Neutrophil (primary cell): ENCODE results near the gene GRIK4.

Source experiments
- H3K27ac ChIP-seq: fragments of 200-600 bp; sonication (generic); 2 replicates; pipeline ENCODE4 v1.5.1; 2016; ENCODE audit warnings: mild to moderate bottlenecking, moderate library complexity
- H3K27me3 ChIP-seq: fragments of 200-600 bp; sonication (generic); 2 replicates; pipeline ENCODE4 v1.6.0; 2016; ENCODE audit warnings: mild to moderate bottlenecking
- H3K36me3 ChIP-seq: fragments of 200-600 bp; sonication (generic); 2 replicates; pipeline ENCODE4 v1.5.1; 2017
- H3K4me1 ChIP-seq, 2 experiments: fragments of 200-600 bp in 1 of 2; sonication (generic) in 1 of 2; 1 replicate in 1 of 2; 2 replicates in 1 of 2; pipeline versions ENCODE4 v1.5.1 to v1.6.1; 2013 to 2016; ENCODE audit warnings: low read depth in 1 of 2, low read length in 1 of 2, mild to moderate bottlenecking in 1 of 2, moderate library complexity in 1 of 2; ENCODE audit not compliant: control insufficient read depth in 1 of 2, insufficient read depth in 1 of 2
- H3K4me3 ChIP-seq, 2 experiments: fragments of 200-600 bp in 1 of 2; sonication (generic) in 1 of 2; 1 replicate in 1 of 2; 2 replicates in 1 of 2; pipeline ENCODE4 v1.5.1; 2013 to 2016; ENCODE audit warnings: low read depth in 1 of 2, low read length in 1 of 2, mild to moderate bottlenecking in 1 of 2, moderate library complexity in 1 of 2
- H3K9me3 ChIP-seq: fragments of 200-600 bp; sonication (generic); 2 replicates; pipeline ENCODE4 v1.5.1; 2016
- CTCF ChIP-seq: fragments of 200-600 bp; sonication (generic); IDR thresholded peaks from 2 replicates; pipeline ENCODE4 v1.5.1; 2016; ENCODE audit warnings: antibody characterized with exemption

Gene GRIK4

GRCh38 chr11:120646206-120646605, 134.7 kb downstream of the GRIK4 start:
- no peak overlapping the region for H3K4me3 ChIP-seq
- peaks cover 19% of the 10 kb centered on the region for H3K27me3 ChIP-seq
- no peak overlapping the region for H3K27ac ChIP-seq
- no peaks in the 10 kb centered on the region for H3K4me1 ChIP-seq
- H3K9me3 ChIP-seq: no peaks in the 10 kb centered on the region
- no peaks in the 10 kb centered on the region for H3K36me3 ChIP-seq
- no peak for TF ChIP-seq CTCF

GRCh38 chr11:120647681-120648080, 136.1 kb downstream of the GRIK4 start:
- no peak for TF ChIP-seq CTCF
- no peaks in the 10 kb centered on the region for H3K36me3 ChIP-seq
- H3K27ac ChIP-seq: no peak overlapping the region
- no peaks in the 10 kb centered on the region for H3K9me3 ChIP-seq
- H3K4me1 ChIP-seq: no peaks in the 10 kb centered on the region
- H3K27me3 ChIP-seq: peaks cover 19% of the 10 kb centered on the region
- H3K4me3 ChIP-seq: no peak overlapping the region

- H3K27me3 ChIP-seq: peaks cover 19% of the 10 kb centered on the region
- H3K4me1 ChIP-seq: no peaks in the 10 kb centered on the region
- no peaks in the 10 kb centered on the region for H3K9me3 ChIP-seq
- no peak for TF ChIP-seq CTCF
- H3K27ac ChIP-seq: no peak overlapping the region
- H3K36me3 ChIP-seq: no peaks in the 10 kb centered on the region
- no peak overlapping the region for H3K4me3 ChIP-seq
Measured at GRCh38 chr11:120648771-120649170, 137.2 kb downstream of the GRIK4 start.

- Histone ChIP-seq H3K4me1 (no peaks in the 10 kb centered on the region), H3K27me3 (peaks cover 19% of the 10 kb centered on the region)
- TF ChIP-seq CTCF: no peak
Measured at GRCh38 chr11:120649316-120649715, 137.8 kb downstream of the GRIK4 start.

DNA sequence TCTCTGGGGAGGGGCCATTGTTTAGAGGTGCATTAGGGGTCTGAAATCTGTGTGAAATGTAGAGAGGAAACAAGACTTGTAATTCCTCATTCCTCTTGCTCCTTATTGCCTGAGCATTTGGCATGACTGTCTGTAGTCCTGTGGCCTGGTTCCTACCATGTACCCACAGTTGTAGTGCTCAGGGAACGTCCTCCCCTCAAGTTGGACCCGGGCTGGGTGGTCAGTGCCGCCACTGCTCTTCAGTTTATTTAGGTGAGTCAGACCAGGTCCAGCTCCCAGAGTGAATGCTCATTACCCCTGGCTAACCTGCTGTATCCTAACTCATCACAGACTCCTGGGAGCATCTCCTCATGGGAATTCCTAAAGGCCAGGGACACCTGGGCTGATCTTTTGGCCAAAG, 139.8 kb downstream of the GRIK4 start:
- H3K4me3 ChIP-seq: no peak overlapping the region
- H3K36me3 ChIP-seq: no peaks in the 10 kb centered on the region
- H3K27me3 ChIP-seq: peaks cover 3% of the 10 kb centered on the region
- H3K9me3 ChIP-seq: no peaks in the 10 kb centered on the region
- TF ChIP-seq CTCF: no peak
- no peak overlapping the region for H3K27ac ChIP-seq
- no peaks in the 10 kb centered on the region for H3K4me1 ChIP-seq

More at GRCh38 chr11:120649316-120649715, 137.8 kb downstream of the GRIK4 start:
- Histone ChIP-seq H3K27ac (no peak overlapping the region), H3K9me3 (no peaks in the 10 kb centered on the region), H3K4me3 (no peak overlapping the region), H3K36me3 (no peaks in the 10 kb centered on the region)

- Histone ChIP-seq H3K4me3 (no peak overlapping the region), H3K27ac (no peak overlapping the region), H3K27me3 (no peaks in the 10 kb centered on the region), H3K9me3 (no peaks in the 10 kb centered on the region), H3K4me1 (no peaks in the 10 kb centered on the region), H3K36me3 (no peaks in the 10 kb centered on the region)
- TF ChIP-seq CTCF: no peak
Measured at GRCh38 chr11:120651836-120652235, 140.3 kb downstream of the GRIK4 start.
